ENCODE measurements around the gene ARHGAP21. TPM values are rescaled to one million over a fixed set of nuclear protein-coding genes. Genes with fewer than 3 reads are reported as not detected.

The ARHGAP21 gene
- total and polyA plus RNA-seq, 9 of the 15 experiments (the other 6 are each of a cell fraction or from before 2014, with no cell fraction given), result 13.6 to 145 (median 60.8) TPM

GRCh38 chr10:24643679-24644209, 79.9 kb downstream of the ARHGAP21 start (continued):
- TF ChIP-seq RREB1 (CRISPR knock-in tag; IDR thresholded peaks at IDR 0.05) (no peak), HIVEP1 (CRISPR knock-in tag; IDR thresholded peaks at IDR 0.05) (no peak), ZBTB26 (CRISPR knock-in tag; IDR thresholded peaks at IDR 0.05) (no peak), RB1 (IDR thresholded peaks at IDR 0.05; ENCODE audit: low read depth) (no peak), BCLAF1 (IDR thresholded peaks at IDR 0.05; ENCODE audit: borderline replicate concordance in 1 of 2, control insufficient read depth in 1 of 2, low read depth in 2 of 2, low read length in 1 of 2) (no peak), ZNF124 (CRISPR knock-in tag; IDR thresholded peaks at IDR 0.05) (no peak), HNRNPH1 (optimal IDR thresholded peaks at IDR 0.05; ENCODE audit: low read depth, low read length) (no peak), ADNP (tag; IDR thresholded peaks at IDR 0.05) (no peak), OTX1 (CRISPR knock-in tag; IDR thresholded peaks at IDR 0.05) (no peak), PBX2 (CRISPR knock-in tag; IDR thresholded peaks at IDR 0.05; ENCODE audit: low read depth) (no peak), PBX2 (tag; conservative IDR thresholded peaks at IDR 0.05; ENCODE audit: low read depth) (peak; percentile 45), RBM39 (optimal IDR thresholded peaks at IDR 0.05; ENCODE audit: low read depth, low read length) (no peak), MIER1 (IDR thresholded peaks at IDR 0.05; ENCODE audit: low read depth) (no peak), E2F1 (CRISPR knock-in tag; IDR thresholded peaks at IDR 0.05) (no peak)
